Natural killer cell (primary cell): ENCODE data around the gene CSF1. TPM values are rescaled to one million over a fixed set of nuclear protein-coding genes. Genes with fewer than 3 reads are reported as not detected.

ENCODE experiments used
- ATAC-seq, 3 donors: fragments of 150-1000 bp in 2 of 3; fragments of 200-7000 bp in 1 of 3; cut with Tn5 transposase; 1 replicate in 1 of 3; 2 replicates in 2 of 3; pipeline ENCODE4 v1.10.0; 2021; ENCODE audit warnings: mild to moderate bottlenecking in 2 of 3, moderate library complexity in 2 of 3
- DNase-seq, 2 donors: peaks; one replicate each; pipeline versions ENCODE4 v3.0.0 to v3.0.0-alpha.2; 2013 to 2021; ENCODE audit warnings: mixed read lengths in 1 of 2
- H3K27ac ChIP-seq: one replicate; pipeline ENCODE4 v1.5.1; 2013; ENCODE audit warnings: mild to moderate bottlenecking, low read length
- H3K27me3 ChIP-seq: one replicate; pipeline ENCODE4 v1.6.1; 2013; ENCODE audit warnings: low read length; ENCODE audit not compliant: control insufficient read depth, insufficient read depth
- H3K36me3 ChIP-seq: one replicate; pipeline ENCODE4 v1.6.1; 2013; ENCODE audit warnings: low read length; ENCODE audit not compliant: control insufficient read depth, insufficient read depth
- H3K4me1 ChIP-seq: one replicate; pipeline ENCODE4 v1.6.1; 2013; ENCODE audit warnings: low read length; ENCODE audit not compliant: control insufficient read depth, insufficient read depth
- H3K4me3 ChIP-seq: one replicate; pipeline ENCODE4 v1.5.1; 2013; ENCODE audit warnings: low read length
- H3K9me3 ChIP-seq: one replicate; pipeline ENCODE4 v1.6.1; 2013; ENCODE audit warnings: low read length; ENCODE audit not compliant: control insufficient read depth, insufficient read depth
- H3K27ac Mint-ChIP-seq, 2 donors: one replicate each; pipeline ENCODE4 v1.8.0; 2022; ENCODE audit warnings: mild to moderate bottlenecking in 2 of 2, mixed read lengths in 2 of 2, moderate library complexity in 1 of 2
- H3K27me3 Mint-ChIP-seq, 2 donors: one replicate each; pipeline ENCODE4 v1.8.0; 2022; ENCODE audit warnings: low read depth in 2 of 2, mixed read lengths in 2 of 2
- H3K36me3 Mint-ChIP-seq: one replicate; pipeline ENCODE4 v1.8.0; 2022; ENCODE audit warnings: mixed read lengths
- H3K4me1 Mint-ChIP-seq, 2 donors: one replicate each; pipeline ENCODE4 v1.8.0; 2022; ENCODE audit warnings: mixed read lengths in 2 of 2
- H3K4me3 Mint-ChIP-seq: one replicate; pipeline ENCODE4 v1.8.0; 2022; ENCODE audit warnings: mild to moderate bottlenecking, moderate library complexity, mixed read lengths
- H3K9me3 Mint-ChIP-seq, 2 donors: one replicate each; pipeline ENCODE4 v1.8.0; 2022; ENCODE audit warnings: mixed read lengths in 2 of 2
- CTCF ChIP-seq: fragments of 200-600 bp; IDR thresholded peaks from one replicate; pipeline ENCODE4 v1.8.0; 2022; ENCODE audit warnings: antibody characterized with exemption
- WGBS: methylation state at CpG from one replicate; pipeline ENCODE4 v1.1.7; 2013; ENCODE audit warnings: missing lambda C conversion rate; ENCODE audit not compliant: insufficient coverage; 5-methylcytosine and 5-hydroxymethylcytosine counted together
- intact Hi-C: fragments of 100-400 bp; cut with micrococcal nuclease; formaldehyde crosslinking; loops from one replicate; pipeline ENCODE4 v1.14.2; 2022
- total RNA-seq, 4 donors: library from RNA; stranded (reverse); fragments of 120-200 nt in 1 of 4; gene quantifications; one replicate each; pipeline versions ENCODE4 v1.2.3 to v1.2.4, GENCODE V29; 2013 to 2022

CSF1 gene
- total RNA-seq, 3 donors from 2014 or later (not counting 1 experiment from before 2014, with no cell fraction given), result 2.1 to 57.9 (median 3.7) TPM

- Mint-ChIP-seq H3K27ac (no peak overlapping the region), H3K9me3 (no peaks in the 10 kb centered on the region), H3K4me1 (peaks cover 0 to 6% of the 10 kb centered on the region in 2 donors), H3K4me3 (no peak overlapping the region), H3K36me3 (no peaks in the 10 kb centered on the region), H3K27me3 (peaks cover 4 to 7% of the 10 kb centered on the region in 2 donors)
- Histone ChIP-seq H3K36me3 (no peaks in the 10 kb centered on the region), H3K4me1 (peaks cover 36% of the 10 kb centered on the region), H3K4me3 (no peak overlapping the region), H3K27ac (no peak overlapping the region), H3K27me3 (no peaks in the 10 kb centered on the region), H3K9me3 (no peaks in the 10 kb centered on the region)
- TF ChIP-seq CTCF, result no peak
- 95% methylated on average over 7 of the region's 7 CpGs for WGBS
- no peak for ATAC-seq
- intact Hi-C loops, result no loop called here
- DNase-seq, result no peak
These were observed 18.7 kb upstream of the CSF1 start for GRCh38 chr1:109891930-109892329.

GRCh38 chr1:109892561-109893368 lies 17.9 kb upstream of the CSF1 start:
- no peak for TF ChIP-seq CTCF
- WGBS, result 91% methylated on average over 8 of the region's 10 CpGs

GRCh38 chr1:109893532-109894171 lies 17.0 kb upstream of the CSF1 start:
- Mint-ChIP-seq H3K27ac (no peak overlapping the region), H3K4me1 (peaks cover 0 to 6% of the 10 kb centered on the region in 2 donors), H3K36me3 (no peaks in the 10 kb centered on the region), H3K4me3 (no peak overlapping the region), H3K9me3 (no peaks in the 10 kb centered on the region), H3K27me3 (peaks cover 4 to 7% of the 10 kb centered on the region in 2 donors)
- DNase-seq, result no peak
- no peaks in the 10 kb centered on the region for H3K27me3 ChIP-seq
- H3K36me3 ChIP-seq, result no peaks in the 10 kb centered on the region
- H3K4me3 ChIP-seq, result no peak overlapping the region
- no peak for ATAC-seq
- intact Hi-C loops, result no loop called here
- no peaks in the 10 kb centered on the region for H3K9me3 ChIP-seq
- peaks cover 29% of the 10 kb centered on the region for H3K4me1 ChIP-seq
- H3K27ac ChIP-seq, result no peak overlapping the region
- no peak for TF ChIP-seq CTCF
- 97% methylated on average over 7 of the region's 7 CpGs for WGBS

More at GRCh38 chr1:109892561-109893368, 17.9 kb upstream of the CSF1 start:
- Histone ChIP-seq H3K27ac (no peak overlapping the region), H3K4me1 (peaks cover 33% of the 10 kb centered on the region), H3K36me3 (no peaks in the 10 kb centered on the region), H3K27me3 (no peaks in the 10 kb centered on the region), H3K4me3 (no peak overlapping the region), H3K9me3 (no peaks in the 10 kb centered on the region)
- Mint-ChIP-seq H3K4me3 (no peak overlapping the region), H3K9me3 (no peaks in the 10 kb centered on the region), H3K27ac (no peak overlapping the region), H3K27me3 (peaks cover 4 to 7% of the 10 kb centered on the region in 2 donors), H3K36me3 (no peaks in the 10 kb centered on the region), H3K4me1 (peaks cover 0 to 6% of the 10 kb centered on the region in 2 donors)
- DNase-seq (no peak), ATAC-seq (no peak)
- intact Hi-C loops, result no loop called here
